HFF-Myc (cell line): ENCODE data around the gene CDH16.

Source experiments
- DNase-seq: peaks from one replicate; pipeline ENCODE4 v3.0.0-alpha.2; 2011; ENCODE audit warnings: low read depth; ENCODE audit errors: extremely low read depth
- H3K4me3 ChIP-seq: replicated peaks from 2 replicates; pipeline ENCODE4 v1.5.1; 2011; ENCODE audit warnings: low read depth, mild to moderate bottlenecking, control low read depth, low read length
- TF ChIP-seq, protein P1 (sequence below): IDR thresholded peaks from 2 replicates; pipeline ENCODE4 v1.5.1; 2012; ENCODE audit warnings: mild to moderate bottlenecking, low read depth, low read length, control low read depth; ENCODE audit errors: missing control alignments

Gene CDH16

DNA sequence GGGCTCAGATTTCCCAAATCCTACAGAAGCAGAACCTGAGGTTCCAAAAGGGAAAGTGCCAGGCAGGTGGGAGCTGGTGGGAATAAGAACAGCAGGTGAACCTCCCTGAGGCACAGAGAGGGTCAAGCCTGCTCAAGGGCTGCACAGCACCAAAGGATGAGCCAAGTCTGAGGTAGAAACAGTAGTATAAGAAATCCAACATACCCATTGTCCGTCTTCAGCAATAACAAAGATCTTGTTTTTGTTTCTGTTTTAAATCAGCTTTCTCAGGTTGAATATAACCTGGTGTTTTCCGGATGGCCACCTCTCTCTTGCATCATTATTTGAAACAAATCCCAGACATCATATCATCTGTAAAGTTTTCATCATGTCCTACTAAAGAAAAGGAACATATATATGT, 31.8 kb upstream of the CDH16 start:
- DNase-seq = no peak
- no peak overlapping the region for H3K4me3 ChIP-seq

GRCh38 chr16:66949472-66949871, 30.8 kb upstream of the CDH16 start:
- no peak overlapping the region for H3K4me3 ChIP-seq
- DNase-seq = no peak
- TF ChIP-seq, protein P1, sequence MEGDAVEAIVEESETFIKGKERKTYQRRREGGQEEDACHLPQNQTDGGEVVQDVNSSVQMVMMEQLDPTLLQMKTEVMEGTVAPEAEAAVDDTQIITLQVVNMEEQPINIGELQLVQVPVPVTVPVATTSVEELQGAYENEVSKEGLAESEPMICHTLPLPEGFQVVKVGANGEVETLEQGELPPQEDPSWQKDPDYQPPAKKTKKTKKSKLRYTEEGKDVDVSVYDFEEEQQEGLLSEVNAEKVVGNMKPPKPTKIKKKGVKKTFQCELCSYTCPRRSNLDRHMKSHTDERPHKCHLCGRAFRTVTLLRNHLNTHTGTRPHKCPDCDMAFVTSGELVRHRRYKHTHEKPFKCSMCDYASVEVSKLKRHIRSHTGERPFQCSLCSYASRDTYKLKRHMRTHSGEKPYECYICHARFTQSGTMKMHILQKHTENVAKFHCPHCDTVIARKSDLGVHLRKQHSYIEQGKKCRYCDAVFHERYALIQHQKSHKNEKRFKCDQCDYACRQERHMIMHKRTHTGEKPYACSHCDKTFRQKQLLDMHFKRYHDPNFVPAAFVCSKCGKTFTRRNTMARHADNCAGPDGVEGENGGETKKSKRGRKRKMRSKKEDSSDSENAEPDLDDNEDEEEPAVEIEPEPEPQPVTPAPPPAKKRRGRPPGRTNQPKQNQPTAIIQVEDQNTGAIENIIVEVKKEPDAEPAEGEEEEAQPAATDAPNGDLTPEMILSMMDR = no peak

More for the DNA sequence above, 31.8 kb upstream of the CDH16 start:
- TF ChIP-seq, protein P1 = no peak

DNA sequence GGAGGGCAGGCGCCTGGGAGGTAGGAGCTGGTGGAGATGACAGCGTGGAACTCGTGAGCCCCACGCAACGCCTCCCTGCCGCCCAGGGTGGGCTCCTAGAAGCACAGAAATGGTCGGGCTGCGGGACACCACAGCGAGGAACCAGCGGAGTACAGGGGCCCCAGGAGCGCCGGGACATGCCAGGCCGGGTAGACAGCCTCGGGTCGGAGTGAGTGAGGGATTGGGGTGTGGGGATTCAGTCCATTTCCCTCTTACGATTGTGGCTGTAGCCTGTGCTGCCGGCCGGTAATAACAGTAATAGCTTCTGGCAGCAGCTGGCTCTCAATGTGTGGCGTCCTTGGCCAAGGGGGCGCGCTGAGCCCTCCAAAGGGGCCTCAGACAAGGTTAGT, 30.1 kb upstream of the CDH16 start:
- TF ChIP-seq, protein P1 = no peak
- H3K4me3 ChIP-seq = peak overlapping the region; percentile 43
- DNase-seq = no peak

DNA sequence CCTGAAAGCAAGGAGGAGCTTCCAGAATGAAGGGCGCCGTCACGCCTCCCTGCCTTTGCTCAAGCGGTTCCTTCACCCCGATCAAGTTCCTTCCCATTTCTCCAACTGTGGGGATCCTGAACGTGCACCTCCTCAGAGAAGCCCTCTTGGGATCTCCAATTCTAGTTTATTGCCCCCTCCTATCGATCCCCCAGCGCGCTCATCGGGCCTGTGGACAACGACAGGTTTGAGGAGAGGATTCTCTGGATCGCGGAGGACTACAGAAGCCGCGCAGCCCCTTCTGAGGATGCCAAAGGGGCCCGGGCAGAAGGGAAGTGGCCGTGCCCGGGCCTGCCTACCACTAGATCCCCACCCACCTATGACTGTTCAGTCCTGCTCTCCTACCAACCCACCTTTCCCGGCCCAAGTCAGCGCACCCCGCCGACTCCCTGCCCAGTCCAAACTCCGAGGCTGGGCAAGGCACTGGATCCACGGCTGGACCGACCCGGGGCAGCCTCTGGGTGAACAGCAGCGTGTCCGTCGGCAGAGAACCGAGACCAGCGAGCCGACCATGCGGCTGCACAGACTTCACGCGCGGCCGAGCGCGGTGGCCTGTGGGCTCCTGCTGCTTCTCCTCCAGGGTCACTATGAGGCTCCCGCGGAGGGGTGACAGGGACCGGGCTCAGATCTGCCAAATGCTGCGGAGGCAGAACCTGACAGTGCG, 29.6 kb upstream of the CDH16 start:
- TF ChIP-seq, protein P1 = no peak
- DNase-seq = no peak
- H3K4me3 ChIP-seq = peak overlapping the region; percentile 43

- peak overlapping the region; percentile 43 for H3K4me3 ChIP-seq
- DNase-seq = peak; percentile 74
- TF ChIP-seq, protein P1 = peak; percentile 88
Observed at GRCh38 chr16:66947302-66948065, 28.8 kb upstream of the CDH16 start.

DNA sequence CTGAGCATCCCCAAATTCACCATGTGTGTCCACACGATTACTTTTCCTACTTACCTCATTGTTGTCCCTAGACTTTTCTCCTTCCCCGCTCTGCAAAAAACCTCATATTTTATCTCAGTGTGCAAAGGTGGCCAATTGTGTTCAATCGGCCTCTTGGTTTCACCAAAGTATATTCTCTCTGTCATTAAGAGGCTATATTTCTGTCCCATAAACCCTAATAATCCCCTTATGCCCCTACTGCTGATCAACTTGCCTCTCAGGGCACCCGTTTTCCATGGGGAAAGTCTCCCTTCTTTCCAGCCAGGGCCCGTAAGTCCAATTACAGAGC, 28.3 kb upstream of the CDH16 start:
- TF ChIP-seq, protein P1 = no peak
- DNase-seq = no peak
- H3K4me3 ChIP-seq = no peak overlapping the region
